K562 (cell line): Measurements from ENCODE around the gene ZNF593OS. TPM values are rescaled to one million over a fixed set of nuclear protein-coding genes. Genes with fewer than 3 reads are reported as not detected.

Source experiments
- ATAC-seq: fragments of 200-7000 bp; cut with Tn5 transposase; 3 replicates; pipeline ENCODE4 v1.9.1; 2020; ENCODE audit warnings: moderate library complexity
- BruUV-seq: library from RNA; stranded (reverse); fragments of 400-500 nt; replicated peaks from 2 replicates; lab custom pipeline; 2021; lab: Mats Ljungman, UMichigan
- CTCF ChIA-PET: fragments of 300-600 bp; formaldehyde crosslinking; extraction: SDS; loops from one replicate; lab custom pipeline; 2021; ENCODE audit warnings: low intra/inter-chr PET ratio; lab: Yijun Ruan, JAX
- POLR2A ChIA-PET: fragments of 300-600, 350-650 bp; sonication (Branson Sonifier 250); formaldehyde crosslinking; extraction: SDS; loops from one replicate; lab custom pipeline; 2021; ENCODE audit warnings: antibody characterized with exemption, inconsistent platforms; lab: Yijun Ruan, JAX
- DNase-seq, 4 experiments: peaks; one replicate each; pipeline versions ENCODE4 v3.0.0 to v3.0.0-alpha.2; 2011 to 2018; ENCODE audit warnings: low spot score in 3 of 4, mixed read lengths in 3 of 4; ENCODE audit errors: extremely low read depth in 1 of 4
- FAIRE-seq: peaks from 2 replicates; lab custom pipeline; 2011; peaks lifted over from hg19 to GRCh38; lab: Jason Lieb, UNC
- H2AFZ ChIP-seq: 2 replicates; pipeline ENCODE4 v1.6.0; 2011; ENCODE audit warnings: low read depth, low read length, control low read depth, inconsistent platforms
- H3K27ac ChIP-seq: fragments of 200-600 bp; 3 replicates; pipeline ENCODE4 v1.8.0; 2011; ENCODE audit warnings: low read depth, mild to moderate bottlenecking, control low read depth, inconsistent platforms, low read length, moderate library complexity, mixed read lengths; ENCODE audit errors: extremely low read depth
- H3K27me3 ChIP-seq, 2 experiments: fragments of 300-600 bp in 1 of 2; 2 replicates in 1 of 2; 3 replicates in 1 of 2; pipeline versions ENCODE4 v1.6.0 to v1.8.0; 2011; ENCODE audit warnings: inconsistent platforms in 2 of 2, low read length in 2 of 2, mild to moderate bottlenecking in 1 of 2, mixed read lengths in 1 of 2, moderate library complexity in 1 of 2; ENCODE audit not compliant: control insufficient read depth in 2 of 2, insufficient read depth in 2 of 2
- H3K36me3 ChIP-seq: fragments of 300-600 bp; 3 replicates; pipeline ENCODE4 v1.8.0; 2011; ENCODE audit warnings: mild to moderate bottlenecking, low read length, inconsistent platforms; ENCODE audit not compliant: control insufficient read depth, insufficient read depth
- H3K4me1 ChIP-seq, 2 experiments: fragments of 200-600 bp in 1 of 2; replicated peaks in 1 of 2; 2 replicates in 1 of 2; 3 replicates in 1 of 2; pipeline versions ENCODE4 v1.5.1 to v1.8.0; 2011; ENCODE audit warnings: inconsistent platforms in 2 of 2, low read length in 2 of 2, mild to moderate bottlenecking in 1 of 2, mixed read lengths in 1 of 2, moderate library complexity in 1 of 2; ENCODE audit not compliant: control insufficient read depth in 2 of 2, insufficient read depth in 2 of 2
- H3K4me2 ChIP-seq: 2 replicates; pipeline ENCODE4 v1.6.1; 2011; ENCODE audit warnings: low read length, control low read depth, inconsistent platforms, mixed read lengths; ENCODE audit not compliant: insufficient read depth
- H3K4me3 ChIP-seq: fragments of 200-600 bp; sonication (generic), shearing (Covaris generic); 2 replicates; pipeline ENCODE4 v1.5.1; 2016; ENCODE audit warnings: control low read depth, inconsistent platforms
- H3K79me2 ChIP-seq: fragments of 200-600 bp; 3 replicates; pipeline ENCODE4 v1.8.0; 2011; ENCODE audit warnings: low read length, inconsistent platforms; ENCODE audit not compliant: control insufficient read depth, insufficient read depth
- H3K9ac ChIP-seq, 2 experiments: 2 replicates each; pipeline versions ENCODE4 v1.6.0 to v1.6.1; 2011; ENCODE audit warnings: low read depth in 2 of 2, low read length in 2 of 2, control low read depth in 1 of 2, inconsistent platforms in 1 of 2, mild to moderate bottlenecking in 1 of 2, mixed read lengths in 1 of 2; ENCODE audit not compliant: insufficient read depth in 1 of 2
- H3K9me1 ChIP-seq: one replicate; pipeline ENCODE4 v1.6.0; 2011; ENCODE audit warnings: inconsistent platforms, mild to moderate bottlenecking, low read length, moderate library complexity; ENCODE audit not compliant: control insufficient read depth, insufficient read depth
- H3K9me3 ChIP-seq: replicated peaks from 2 replicates; pipeline ENCODE4 v1.5.1; 2011; ENCODE audit warnings: low read depth, low read length, inconsistent platforms; ENCODE audit not compliant: control insufficient read depth, insufficient read depth
- H4K20me1 ChIP-seq: replicated peaks from 2 replicates; pipeline ENCODE4 v1.6.1; 2011; ENCODE audit warnings: low read length, inconsistent platforms, mixed read lengths; ENCODE audit not compliant: control insufficient read depth, insufficient read depth
- CHCHD3 ChIP-seq: fragments of 250-450 bp; sonication (Bioruptor Pico); IDR thresholded peaks from 2 replicates; pipeline ENCODE4 v2.1.2; 2022; ENCODE audit warnings: mild to moderate bottlenecking
- FOS ChIP-seq: IDR thresholded peaks from 3 replicates; pipeline ENCODE4 v1.6.1; 2011; ENCODE audit not compliant: insufficient read length; ENCODE audit errors: extremely low read depth
- NFIC ChIP-seq: fragments of 450-650 bp; IDR thresholded peaks from 2 replicates; pipeline ENCODE4 v1.6.1; 2017; ENCODE audit warnings: mild to moderate bottlenecking, inconsistent platforms
- TAL1 ChIP-seq: fragments of 450-650 bp; IDR thresholded peaks from 2 replicates; pipeline ENCODE4 v1.6.1; 2016; ENCODE audit warnings: mild to moderate bottlenecking
- TEAD2 ChIP-seq: fragments of 450-650 bp; IDR thresholded peaks from 2 replicates; pipeline ENCODE4 v1.6.1; 2016; ENCODE audit warnings: missing genetic modification characterization, control low read depth, missing compliant biosample characterization
- ZNF551 ChIP-seq: fragments of 250-450 bp; sonication (Bioruptor Pico); IDR thresholded peaks from 2 replicates; pipeline ENCODE4 v1.5.0; 2021; ENCODE audit warnings: mild to moderate bottlenecking, moderate library complexity
- WGBS: fragments of 100-300 bp; shearing (Covaris generic); methylation state at CpG from one replicate; pipeline ENCODE4 v1.1.6; 2016; ENCODE audit warnings: low coverage, mixed read lengths; ENCODE audit not compliant: insufficient coverage; ENCODE audit errors: missing lambda C conversion rate; 5-methylcytosine and 5-hydroxymethylcytosine counted together
- in situ Hi-C: fragments of 300-500 bp; cut with MboI; formaldehyde crosslinking; loops from 4 replicates; pipeline ENCODE4 v1.15.0; 2018; ENCODE audit warnings: inconsistent platforms, mixed read lengths
- intact Hi-C: fragments of 100-400 bp; cut with micrococcal nuclease; formaldehyde crosslinking; loops from 2 replicates; pipeline ENCODE4 v1.14.2; 2022
- polyA plus RNA-seq, 8 experiments: library from polyadenylated mRNA; depleted of rRNA in 4 of 8; stranded (reverse) in 5 of 8; unstranded in 3 of 8; fragments of >200 nt; fragmentation: Nextera tagmentation in 2 of 8; fragmentation: Illumina TruSeq in 1 of 8; extraction: Ambion mirVana in 2 of 8; extraction: Trizol in 1 of 8; gene quantifications; 2 replicates each; pipeline versions ENCODE4 v1.2.1 to v1.2.3, GENCODE V29; 2011 to 2014; ENCODE audit warnings: inconsistent platforms in 1 of 8, missing spikeins in 1 of 8
- total RNA-seq, 7 experiments: library from RNA; depleted of rRNA in 6 of 7; stranded (reverse); fragments of >200 nt in 6 of 7; fragmentation: Illumina TruSeq in 2 of 7; extraction: Trizol in 2 of 7; gene quantifications; 2 replicates each; pipeline versions ENCODE4 v1.2.1 to v1.2.3, GENCODE V29; 2011 to 2021; ENCODE audit warnings: low replicate concordance in 1 of 7
- TF ChIP-seq, protein P1 (sequence below), 2 experiments: fragments of 450-650 bp; IDR thresholded peaks; 2 replicates each; pipeline ENCODE4 v1.6.1; 2018; ENCODE audit warnings: mild to moderate bottlenecking in 2 of 2, low read depth in 1 of 2; ENCODE audit not compliant: partially characterized antibody in 2 of 2
- TF ChIP-seq, protein P2 (sequence below), 2 experiments: fragments of 450-650 bp in 1 of 2; sonication (generic) in 1 of 2; formaldehyde crosslinking in 1 of 2; IDR thresholded peaks; 2 replicates each; pipeline versions ENCODE4 v1.7.1 to v1.9.0; 2016 to 2022; ENCODE audit warnings: inconsistent platforms in 1 of 2, mild to moderate bottlenecking in 1 of 2, missing genetic modification reagents in 1 of 2

ZNF593OS gene
- total and polyA plus RNA-seq, 9 of the 15 experiments (the other 6 are each of a cell fraction or from before 2014, with no cell fraction given), result 0.24 to 0.27 TPM; not detected in 7

DNA sequence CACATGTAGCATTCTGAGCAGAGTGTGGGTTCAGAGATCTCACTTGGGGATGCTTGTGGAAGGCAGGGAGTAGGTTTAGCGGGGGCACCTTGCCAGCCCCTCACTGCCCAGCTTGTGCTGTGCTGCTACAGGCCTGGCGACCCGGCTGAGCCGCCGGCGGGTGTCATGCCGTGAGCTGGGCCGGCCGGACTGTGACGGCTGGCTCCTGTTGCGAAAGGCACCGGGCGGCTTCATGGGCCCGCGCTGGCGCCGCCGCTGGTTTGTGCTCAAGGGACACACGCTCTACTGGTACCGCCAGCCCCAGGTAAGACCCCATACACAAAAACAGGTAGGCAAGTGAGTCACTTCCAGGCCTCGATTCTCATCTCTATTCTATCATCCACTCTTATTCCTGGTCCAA, 13.3 kb upstream of the ZNF593OS start:
- H3K4me2 ChIP-seq, result no peak overlapping the region
- H3K4me3 ChIP-seq, result no peak overlapping the region
- H3K4me1 ChIP-seq, result peaks cover 0 to 30% of the 10 kb centered on the region in 2 experiments; a peak in 2 of 5 replicates
- TF ChIP-seq TAL1 (no peak), NFIC (no peak), FOS (no peak), CHCHD3 (CRISPR knock-in tag) (no peak), ZNF551 (CRISPR knock-in tag) (no peak), TEAD2 (no peak)
- TF ChIP-seq, protein P1, sequence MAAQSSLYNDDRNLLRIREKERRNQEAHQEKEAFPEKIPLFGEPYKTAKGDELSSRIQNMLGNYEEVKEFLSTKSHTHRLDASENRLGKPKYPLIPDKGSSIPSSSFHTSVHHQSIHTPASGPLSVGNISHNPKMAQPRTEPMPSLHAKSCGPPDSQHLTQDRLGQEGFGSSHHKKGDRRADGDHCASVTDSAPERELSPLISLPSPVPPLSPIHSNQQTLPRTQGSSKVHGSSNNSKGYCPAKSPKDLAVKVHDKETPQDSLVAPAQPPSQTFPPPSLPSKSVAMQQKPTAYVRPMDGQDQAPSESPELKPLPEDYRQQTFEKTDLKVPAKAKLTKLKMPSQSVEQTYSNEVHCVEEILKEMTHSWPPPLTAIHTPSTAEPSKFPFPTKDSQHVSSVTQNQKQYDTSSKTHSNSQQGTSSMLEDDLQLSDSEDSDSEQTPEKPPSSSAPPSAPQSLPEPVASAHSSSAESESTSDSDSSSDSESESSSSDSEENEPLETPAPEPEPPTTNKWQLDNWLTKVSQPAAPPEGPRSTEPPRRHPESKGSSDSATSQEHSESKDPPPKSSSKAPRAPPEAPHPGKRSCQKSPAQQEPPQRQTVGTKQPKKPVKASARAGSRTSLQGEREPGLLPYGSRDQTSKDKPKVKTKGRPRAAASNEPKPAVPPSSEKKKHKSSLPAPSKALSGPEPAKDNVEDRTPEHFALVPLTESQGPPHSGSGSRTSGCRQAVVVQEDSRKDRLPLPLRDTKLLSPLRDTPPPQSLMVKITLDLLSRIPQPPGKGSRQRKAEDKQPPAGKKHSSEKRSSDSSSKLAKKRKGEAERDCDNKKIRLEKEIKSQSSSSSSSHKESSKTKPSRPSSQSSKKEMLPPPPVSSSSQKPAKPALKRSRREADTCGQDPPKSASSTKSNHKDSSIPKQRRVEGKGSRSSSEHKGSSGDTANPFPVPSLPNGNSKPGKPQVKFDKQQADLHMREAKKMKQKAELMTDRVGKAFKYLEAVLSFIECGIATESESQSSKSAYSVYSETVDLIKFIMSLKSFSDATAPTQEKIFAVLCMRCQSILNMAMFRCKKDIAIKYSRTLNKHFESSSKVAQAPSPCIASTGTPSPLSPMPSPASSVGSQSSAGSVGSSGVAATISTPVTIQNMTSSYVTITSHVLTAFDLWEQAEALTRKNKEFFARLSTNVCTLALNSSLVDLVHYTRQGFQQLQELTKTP (IDR thresholded peaks at IDR 0.05; ENCODE audit: low read depth in 1 of 2, partially characterized antibody in 2 of 2), result no peak
- TF ChIP-seq, protein P2, sequence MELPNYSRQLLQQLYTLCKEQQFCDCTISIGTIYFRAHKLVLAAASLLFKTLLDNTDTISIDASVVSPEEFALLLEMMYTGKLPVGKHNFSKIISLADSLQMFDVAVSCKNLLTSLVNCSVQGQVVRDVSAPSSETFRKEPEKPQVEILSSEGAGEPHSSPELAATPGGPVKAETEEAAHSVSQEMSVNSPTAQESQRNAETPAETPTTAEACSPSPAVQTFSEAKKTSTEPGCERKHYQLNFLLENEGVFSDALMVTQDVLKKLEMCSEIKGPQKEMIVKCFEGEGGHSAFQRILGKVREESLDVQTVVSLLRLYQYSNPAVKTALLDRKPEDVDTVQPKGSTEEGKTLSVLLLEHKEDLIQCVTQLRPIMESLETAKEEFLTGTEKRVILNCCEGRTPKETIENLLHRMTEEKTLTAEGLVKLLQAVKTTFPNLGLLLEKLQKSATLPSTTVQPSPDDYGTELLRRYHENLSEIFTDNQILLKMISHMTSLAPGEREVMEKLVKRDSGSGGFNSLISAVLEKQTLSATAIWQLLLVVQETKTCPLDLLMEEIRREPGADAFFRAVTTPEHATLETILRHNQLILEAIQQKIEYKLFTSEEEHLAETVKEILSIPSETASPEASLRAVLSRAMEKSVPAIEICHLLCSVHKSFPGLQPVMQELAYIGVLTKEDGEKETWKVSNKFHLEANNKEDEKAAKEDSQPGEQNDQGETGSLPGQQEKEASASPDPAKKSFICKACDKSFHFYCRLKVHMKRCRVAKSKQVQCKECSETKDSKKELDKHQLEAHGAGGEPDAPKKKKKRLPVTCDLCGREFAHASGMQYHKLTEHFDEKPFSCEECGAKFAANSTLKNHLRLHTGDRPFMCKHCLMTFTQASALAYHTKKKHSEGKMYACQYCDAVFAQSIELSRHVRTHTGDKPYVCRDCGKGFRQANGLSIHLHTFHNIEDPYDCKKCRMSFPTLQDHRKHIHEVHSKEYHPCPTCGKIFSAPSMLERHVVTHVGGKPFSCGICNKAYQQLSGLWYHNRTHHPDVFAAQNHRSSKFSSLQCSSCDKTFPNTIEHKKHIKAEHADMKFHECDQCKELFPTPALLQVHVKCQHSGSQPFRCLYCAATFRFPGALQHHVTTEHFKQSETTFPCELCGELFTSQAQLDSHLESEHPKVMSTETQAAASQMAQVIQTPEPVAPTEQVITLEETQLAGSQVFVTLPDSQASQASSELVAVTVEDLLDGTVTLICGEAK (IDR thresholded peaks at IDR 0.05), result no peak
- TF ChIP-seq, protein P2 (CRISPR knock-in tag; IDR thresholded peaks at IDR 0.05), result no peak
- H3K9me1 ChIP-seq, result no peaks in the 10 kb centered on the region
- DNase-seq, result no peak
- 0 out of 2 replicates have a peak, but pooled peaks cover 2% of the 10 kb centered on the region for H4K20me1 ChIP-seq
- no TSS peak for BruUV-seq
- H3K36me3 ChIP-seq, result no peaks in the 10 kb centered on the region
- in situ Hi-C loops (no loop called here), intact Hi-C loops (no loop called here)
- H3K27ac ChIP-seq, result no peak overlapping the region
- H2AFZ ChIP-seq, result no peak overlapping the region
- ChIA-PET CTCF (no interaction called here), POLR2A (interaction anchor here (0.7 to 1.1 kb wide), 2 partner anchors 13 to 181 kb away, joined by 3 to 5 read pairs; partner anchors contain the start of gene ZNF593OS)
- no peak overlapping the region for H3K9ac ChIP-seq
- no peaks in the 10 kb centered on the region for H3K27me3 ChIP-seq
- no peaks in the 10 kb centered on the region for H3K79me2 ChIP-seq
- no peak for ATAC-seq
- WGBS, result 83% methylated on average over 21 of the region's 21 CpGs
- no peaks in the 10 kb centered on the region for H3K9me3 ChIP-seq
- no peak for FAIRE-seq
